ENCODE data around the gene HEATR3. TPM values are rescaled to one million over a fixed set of nuclear protein-coding genes. Genes with fewer than 3 reads are reported as not detected.

HEATR3 gene, protein sequence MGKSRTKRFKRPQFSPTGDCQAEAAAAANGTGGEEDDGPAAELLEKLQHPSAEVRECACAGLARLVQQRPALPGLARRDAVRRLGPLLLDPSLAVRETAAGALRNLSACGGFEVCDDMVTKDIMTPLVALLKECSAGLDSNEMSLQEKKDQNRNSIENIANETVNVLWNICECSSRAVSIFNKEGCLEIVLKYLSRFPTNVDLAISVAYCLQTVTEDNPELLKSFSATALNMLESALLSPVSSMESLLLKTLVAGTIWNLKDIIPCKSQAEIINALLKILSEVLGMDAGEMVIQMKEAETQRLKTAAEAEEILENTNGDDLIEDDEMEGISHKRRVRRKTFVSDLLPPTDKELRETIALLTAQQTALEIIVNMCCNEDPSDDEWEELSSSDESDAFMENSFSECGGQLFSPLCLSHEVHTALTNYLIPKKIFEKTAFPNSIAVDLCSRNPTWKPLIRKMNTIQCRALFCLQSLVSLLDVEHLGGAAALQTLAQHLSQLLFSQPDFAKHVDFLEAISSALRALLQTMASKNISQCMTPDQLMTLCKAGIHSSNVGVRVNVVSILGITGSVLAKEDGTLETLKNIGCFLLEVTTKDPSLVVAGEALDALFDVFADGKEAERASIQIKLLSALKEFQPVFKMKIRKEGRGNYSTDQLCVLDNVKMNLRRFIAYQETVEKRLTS
- 17.7 TPM for total RNA-seq

- DNase-seq (ENCODE audit: low spot score) = peak; percentile 94
Observed at GRCh38 chr16:50065624-50066481, at the start of gene HEATR3. Gene HEATR3, plus strand, starts transcription at chr16:50065970. Its CDS starts 162 bp downstream, at chr16:50066132.

GRCh38 chr16:50017553-50017952 lies 48.2 kb upstream of the HEATR3 start:
- DNase-seq (ENCODE audit: low spot score) = no peak

GRCh38 chr16:50021544-50021943 lies 44.2 kb upstream of the HEATR3 start:
- no peak for DNase-seq (ENCODE audit: low spot score)

DNA sequence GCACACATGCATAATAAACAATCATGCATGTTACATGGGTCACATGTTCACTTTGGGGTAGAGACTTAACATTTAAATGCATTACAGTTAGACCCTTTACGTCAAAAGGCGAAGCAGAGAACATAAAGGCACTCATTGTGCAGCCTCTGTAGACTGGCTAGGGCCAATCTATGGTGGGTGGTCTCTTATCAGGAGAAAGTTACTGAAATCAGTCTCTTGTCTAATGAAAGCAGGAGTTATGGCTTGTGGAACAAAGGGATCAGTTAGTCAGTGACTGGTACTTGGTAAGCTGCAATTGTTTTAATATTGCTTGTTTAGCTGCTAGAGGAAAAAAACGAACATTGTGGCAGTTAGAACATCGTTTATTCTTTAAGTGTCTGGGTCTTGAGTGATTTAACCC lies 42.1 kb upstream of the HEATR3 start:
- no peak for DNase-seq (ENCODE audit: low spot score)

DNA sequence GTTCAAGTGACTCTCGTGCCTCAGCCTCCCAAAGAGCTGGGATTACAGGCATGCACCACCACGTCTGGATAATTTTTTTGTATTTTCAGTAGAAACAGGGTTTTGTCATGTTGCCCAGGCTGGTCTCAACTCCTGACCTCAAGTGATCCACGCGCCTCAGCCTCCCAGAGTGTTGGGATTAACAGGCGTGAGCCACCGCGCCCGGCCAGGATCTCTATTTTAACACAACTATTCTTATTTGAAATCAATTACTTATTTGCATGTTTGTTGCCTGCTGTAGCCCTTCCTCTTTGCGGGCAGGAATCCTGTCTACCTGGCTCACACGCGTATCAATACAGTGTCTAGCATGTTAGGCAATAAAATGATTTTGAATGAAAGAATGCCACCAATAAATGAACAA lies 41.6 kb upstream of the HEATR3 start:
- DNase-seq (ENCODE audit: low spot score) = no peak

DNA sequence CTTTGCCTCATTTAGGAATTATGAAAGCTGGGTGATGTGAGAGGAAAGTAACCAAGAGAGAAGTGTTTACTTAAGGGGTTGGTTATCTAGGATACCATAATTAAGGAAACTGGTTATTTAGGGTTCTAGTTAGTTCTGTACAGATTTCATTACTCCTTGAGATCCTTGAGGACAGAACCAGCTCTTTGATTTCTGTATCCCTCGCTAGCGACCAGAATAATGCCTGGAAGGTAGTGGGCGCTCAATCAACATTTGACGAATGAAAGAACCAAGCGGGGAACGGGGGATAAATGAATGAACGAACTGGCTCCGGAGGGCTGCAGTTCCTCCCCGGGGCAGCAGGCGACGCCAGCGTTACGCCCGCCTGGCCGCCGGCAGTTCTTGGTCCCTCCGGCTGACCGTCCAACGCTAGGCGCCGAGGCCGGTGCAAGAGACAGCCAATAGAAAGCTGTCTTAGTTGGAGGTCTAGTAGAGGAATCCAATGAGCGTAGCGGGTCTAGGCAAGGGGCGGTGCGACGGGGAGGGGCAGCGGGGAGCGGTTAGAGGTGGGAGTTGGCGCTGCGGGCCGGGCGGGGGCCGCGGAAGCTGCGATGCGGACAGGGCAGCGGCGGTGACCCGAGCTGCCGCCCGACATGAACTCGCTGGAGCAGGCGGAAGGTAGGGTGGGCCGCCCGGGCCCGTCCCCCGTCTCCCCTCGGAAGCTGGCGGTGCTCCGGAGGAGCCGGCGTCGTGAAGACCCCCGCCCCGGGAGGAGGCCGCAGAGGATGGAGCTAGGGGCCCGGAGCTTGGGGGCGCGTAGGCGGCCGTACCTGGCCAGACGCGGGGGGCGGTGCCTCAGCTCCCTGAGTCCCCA lies 40.9 kb upstream of the HEATR3 start, which contains the start of gene CNEP1R1:
TSS of gene CNEP1R1 (plus strand) at position 542 of the 853 bp plus-strand sequence. CDS start at position 633, 91 bp downstream.
- peak; percentile 96 for DNase-seq (ENCODE audit: low spot score)

DNA sequence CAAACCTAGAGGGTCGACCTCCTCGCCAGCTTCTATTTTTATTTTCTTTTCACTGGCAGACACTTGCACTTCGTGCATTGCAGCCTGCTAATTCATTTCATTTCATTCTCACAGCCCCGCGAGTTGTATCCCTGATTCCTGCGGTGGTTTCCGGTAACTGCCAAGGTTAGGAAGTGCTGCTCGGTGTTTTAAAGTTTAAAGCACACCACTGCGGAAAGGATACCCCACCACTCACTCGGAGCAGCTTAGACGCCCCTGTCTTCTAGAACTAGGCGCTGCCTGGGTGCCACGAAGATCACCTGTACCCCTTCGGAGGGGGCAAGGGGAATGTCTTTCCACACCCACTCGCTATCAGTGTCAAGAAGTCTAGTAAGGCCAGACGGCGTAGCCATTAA lies 40.2 kb upstream of the HEATR3 start:
- DNase-seq (ENCODE audit: low spot score) = no peak

- no peak for DNase-seq (ENCODE audit: low spot score)
Observed at GRCh38 chr16:50027829-50028228, 37.9 kb upstream of the HEATR3 start.

DNA sequence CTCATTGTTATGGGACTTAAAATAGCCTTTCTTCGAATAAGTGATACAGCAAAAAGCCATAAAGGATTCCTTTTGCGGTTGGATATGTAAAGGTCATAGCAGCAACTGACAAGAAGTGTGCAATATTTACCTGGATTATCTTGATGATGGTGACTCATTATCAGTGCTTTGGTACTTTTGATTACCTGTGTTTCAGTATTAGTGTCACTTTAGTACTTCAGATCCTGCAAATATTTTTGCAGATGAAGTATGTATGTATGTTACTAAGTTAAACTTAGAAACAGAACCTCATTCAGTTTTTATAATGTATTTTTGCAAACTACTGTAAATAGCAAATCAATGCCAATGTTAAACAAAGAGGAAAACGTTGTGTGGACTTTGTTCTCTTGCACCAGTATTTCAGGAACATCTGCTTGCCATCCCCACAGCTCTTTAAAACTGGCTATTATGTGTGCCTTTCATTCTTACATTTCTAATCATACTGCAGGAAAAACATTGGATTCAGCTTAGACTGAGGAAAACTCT lies 30.2 kb upstream of the HEATR3 start:
- DNase-seq (ENCODE audit: low spot score) = peak; percentile 35

DNA sequence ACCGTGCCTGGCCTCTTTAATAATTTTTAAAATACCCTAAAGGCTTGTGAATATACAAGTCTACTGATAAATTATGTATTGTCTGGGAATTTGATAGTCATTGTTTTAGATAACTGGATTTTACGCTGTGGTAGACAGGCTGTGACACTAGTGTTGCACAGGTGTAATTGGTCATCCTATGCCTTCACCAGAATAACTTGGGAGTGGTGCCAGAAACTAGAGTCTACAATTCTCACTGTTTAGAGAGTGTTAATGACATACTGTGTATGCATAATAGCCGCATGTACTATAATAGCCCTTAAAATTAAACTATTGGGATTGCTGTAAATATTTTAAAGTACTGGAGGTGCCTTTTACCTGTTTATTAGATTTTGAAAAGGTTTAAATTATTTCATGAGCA lies 29.3 kb upstream of the HEATR3 start:
- no peak for DNase-seq (ENCODE audit: low spot score)

DNA sequence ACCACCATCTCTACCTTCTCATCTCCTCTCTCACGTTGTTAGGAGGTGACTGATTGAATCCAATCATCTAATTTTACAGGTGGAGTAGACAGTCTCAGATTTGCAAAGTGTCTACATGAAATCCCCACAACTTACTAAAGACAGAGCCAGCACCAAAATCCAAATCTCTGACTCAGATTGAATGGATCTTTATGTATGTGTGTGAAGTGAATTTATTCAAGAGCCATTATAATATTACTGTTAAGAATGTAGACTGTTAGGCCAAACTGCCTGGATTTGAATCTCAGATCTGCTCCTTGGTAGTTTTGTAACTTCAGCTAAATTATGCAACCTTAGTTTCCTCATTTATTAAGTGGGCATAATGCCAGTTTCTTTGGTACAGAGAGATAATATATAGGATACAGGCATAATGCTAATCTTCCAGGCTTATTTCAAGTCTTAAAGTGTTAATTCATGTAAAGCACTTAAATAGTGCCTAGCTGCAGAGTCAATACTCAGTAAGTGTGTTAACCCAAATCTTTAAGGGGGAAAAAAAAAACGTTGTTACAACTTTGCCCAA lies 28.0 kb upstream of the HEATR3 start:
- DNase-seq (ENCODE audit: low spot score) = no peak

GRCh38 chr16:50038286-50038685 lies 27.5 kb upstream of the HEATR3 start:
- DNase-seq (ENCODE audit: low spot score) = no peak

DNA sequence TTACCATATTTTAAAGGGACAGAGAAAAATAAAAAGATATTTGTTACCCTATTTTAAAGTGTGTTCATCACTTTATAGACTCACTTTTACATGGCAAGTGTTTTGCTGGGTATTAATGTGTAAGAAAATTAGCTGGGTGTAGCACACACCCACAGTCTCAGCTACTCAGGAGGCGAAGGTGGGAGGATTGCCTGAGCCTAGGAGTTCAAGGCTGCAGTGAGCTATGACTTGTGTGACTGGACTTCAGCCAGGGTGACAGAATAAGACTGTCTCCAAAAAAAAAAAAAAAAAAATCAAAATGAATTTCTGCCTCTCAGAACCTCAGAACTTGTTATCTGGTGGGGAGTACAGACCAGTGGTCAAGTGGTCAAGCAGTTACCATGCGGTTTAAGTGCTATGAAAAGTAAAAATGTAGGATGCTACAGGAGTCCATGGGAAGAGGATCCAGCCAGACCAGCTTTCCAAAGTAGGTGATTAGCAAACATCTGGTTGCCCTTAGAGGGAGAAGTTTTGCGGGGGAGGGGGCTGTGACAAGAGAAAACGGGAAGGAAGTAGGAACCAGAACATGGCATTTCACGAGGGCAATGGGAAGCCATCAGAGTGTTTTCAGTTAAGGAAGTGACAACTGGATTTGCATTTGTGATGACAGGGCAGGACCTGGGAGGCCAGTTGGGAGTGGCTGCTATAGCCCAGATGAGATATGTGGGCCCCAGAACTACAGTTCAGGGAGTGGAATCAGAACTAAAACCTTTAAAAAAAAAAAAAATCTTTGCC lies 26.8 kb upstream of the HEATR3 start:
- DNase-seq (ENCODE audit: low spot score) = peak; percentile 48

GRCh38 chr16:50040018-50040417 lies 25.8 kb upstream of the HEATR3 start:
- no peak for DNase-seq (ENCODE audit: low spot score)

- DNase-seq (ENCODE audit: low spot score) = no peak
Observed at GRCh38 chr16:50040710-50041109, 25.1 kb upstream of the HEATR3 start.

DNA sequence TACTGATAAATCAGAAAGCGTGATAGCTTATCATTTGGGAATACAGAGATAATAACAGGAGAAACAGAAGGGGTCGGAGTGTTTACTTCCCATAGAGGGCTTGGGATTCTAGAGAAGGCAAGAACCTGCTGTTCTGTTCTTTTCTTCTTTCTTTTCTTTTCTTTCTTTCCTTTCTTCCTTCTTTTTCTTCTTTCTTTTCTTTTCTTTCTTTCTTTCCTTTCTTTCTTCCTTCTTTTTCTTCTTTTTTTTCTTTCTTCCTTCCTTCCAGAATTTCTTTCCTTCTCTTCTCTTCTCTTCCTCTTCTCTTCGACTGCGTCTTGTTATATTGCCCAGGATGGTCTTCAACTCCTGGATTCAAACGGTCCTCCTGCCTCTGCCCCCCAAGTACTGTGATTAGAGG lies 22.4 kb upstream of the HEATR3 start:
- DNase-seq (ENCODE audit: low spot score) = no peak

GRCh38 chr16:50045412-50045811 lies 20.4 kb upstream of the HEATR3 start:
- DNase-seq (ENCODE audit: low spot score) = no peak

DNA sequence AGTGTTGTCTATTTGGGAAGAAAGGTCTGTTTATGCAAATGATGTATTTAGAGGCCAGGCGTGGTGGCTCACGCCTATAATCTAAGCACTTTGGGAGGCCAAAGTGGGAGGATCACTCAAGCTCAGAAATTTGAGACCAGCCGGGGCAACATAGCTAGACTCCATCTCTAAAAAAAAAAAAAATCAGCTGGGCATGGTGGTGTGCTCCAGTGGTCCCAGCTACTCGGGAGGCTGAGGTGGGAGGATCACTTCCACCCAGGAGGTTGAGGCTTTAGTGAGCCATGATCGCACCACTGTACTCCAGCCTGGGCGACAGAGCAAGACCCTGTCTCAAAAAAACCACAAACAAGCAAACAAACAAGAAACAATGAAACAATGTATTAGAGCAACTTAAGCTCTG lies 18.9 kb upstream of the HEATR3 start:
- DNase-seq (ENCODE audit: low spot score) = no peak

- DNase-seq (ENCODE audit: low spot score) = no peak
Observed at GRCh38 chr16:50047864-50048263, 17.9 kb upstream of the HEATR3 start.

GRCh38 chr16:50050802-50051201 lies 15.0 kb upstream of the HEATR3 start:
- DNase-seq (ENCODE audit: low spot score) = no peak

Measured in mucosa of gallbladder (tissue), 1 donor.